K562 (cell line): Measurements from ENCODE around the gene TOMM40L.

Source experiments
- CBX8 ChIP-seq: fragments of 200-600 bp; sonication (generic); IDR thresholded peaks from 2 replicates; pipeline ENCODE4 v1.6.1; 2012; ENCODE audit warnings: borderline replicate concordance, mixed run types, low read depth, mild to moderate bottlenecking, moderate library complexity, mixed read lengths, low read length, control low read depth, inconsistent platforms; ENCODE audit not compliant: poor library complexity, severe bottlenecking; ENCODE audit errors: extremely low read depth
- KAT7 ChIP-seq: sonication (generic); formaldehyde crosslinking; IDR thresholded peaks from 2 replicates; pipeline ENCODE4 v1.8.0; 2022; ENCODE audit warnings: missing genetic modification reagents, mild to moderate bottlenecking, borderline replicate concordance
- POLR2A ChIP-seq: fragments of 450-650 bp; conservative IDR thresholded peaks from 2 replicates; pipeline ENCODE4 v1.6.1; 2016
- RBM22 ChIP-seq: fragments of 200-400 bp; formaldehyde crosslinking; IDR thresholded peaks from 2 replicates; pipeline ENCODE4 v1.6.1; 2018; ENCODE audit warnings: low read length, low read depth; ENCODE audit not compliant: poor library complexity, severe bottlenecking
- TF ChIP-seq, protein P1 (sequence below), 3 experiments: IDR thresholded peaks in 2 of 3; conservative IDR thresholded peaks in 1 of 3; 2 replicates each; pipeline ENCODE4 v1.5.1; 2011 to 2012; ENCODE audit warnings: low read length in 3 of 3, mild to moderate bottlenecking in 3 of 3, control low read depth in 2 of 3, improper control_type of control experiment in 1 of 3, inconsistent platforms in 1 of 3, low read depth in 1 of 3, mixed read lengths in 1 of 3, moderate library complexity in 1 of 3; ENCODE audit not compliant: insufficient read depth in 2 of 3

- TF ChIP-seq CBX8 (no peak), POLR2A (no peak), KAT7 (CRISPR knock-in tag) (no peak), RBM22 (no peak)
- TF ChIP-seq, protein P1, sequence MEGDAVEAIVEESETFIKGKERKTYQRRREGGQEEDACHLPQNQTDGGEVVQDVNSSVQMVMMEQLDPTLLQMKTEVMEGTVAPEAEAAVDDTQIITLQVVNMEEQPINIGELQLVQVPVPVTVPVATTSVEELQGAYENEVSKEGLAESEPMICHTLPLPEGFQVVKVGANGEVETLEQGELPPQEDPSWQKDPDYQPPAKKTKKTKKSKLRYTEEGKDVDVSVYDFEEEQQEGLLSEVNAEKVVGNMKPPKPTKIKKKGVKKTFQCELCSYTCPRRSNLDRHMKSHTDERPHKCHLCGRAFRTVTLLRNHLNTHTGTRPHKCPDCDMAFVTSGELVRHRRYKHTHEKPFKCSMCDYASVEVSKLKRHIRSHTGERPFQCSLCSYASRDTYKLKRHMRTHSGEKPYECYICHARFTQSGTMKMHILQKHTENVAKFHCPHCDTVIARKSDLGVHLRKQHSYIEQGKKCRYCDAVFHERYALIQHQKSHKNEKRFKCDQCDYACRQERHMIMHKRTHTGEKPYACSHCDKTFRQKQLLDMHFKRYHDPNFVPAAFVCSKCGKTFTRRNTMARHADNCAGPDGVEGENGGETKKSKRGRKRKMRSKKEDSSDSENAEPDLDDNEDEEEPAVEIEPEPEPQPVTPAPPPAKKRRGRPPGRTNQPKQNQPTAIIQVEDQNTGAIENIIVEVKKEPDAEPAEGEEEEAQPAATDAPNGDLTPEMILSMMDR (IDR thresholded peaks at IDR 0.05 in 2 of 3, conservative IDR thresholded peaks at IDR 0.05 in 1 of 3; ENCODE audit: insufficient read depth in 2 of 3, low read depth in 1 of 3, low read length in 3 of 3): no peak
Measured at GRCh38 chr1:161197560-161198193, 28.2 kb upstream of the TOMM40L start.
